Right cardiac atrium (tissue), 5 donors: ENCODE data around the gene CACNA1B. TPM values are rescaled to one million over a fixed set of nuclear protein-coding genes. Genes with fewer than 3 reads are reported as not detected.
"Not testable (repeated sequence)": the region's sequence is repeated elsewhere in the genome, so short reads cannot be mapped to it uniquely, and the experiment has no call there.

Source experiments
- ATAC-seq, 2 donors: fragments of 200-7000 bp; cut with Tn5 transposase; one replicate each; pipeline versions ENCODE4 v1.8.0 to v1.9.1; 2020; ENCODE audit warnings: moderate library complexity in 2 of 2, mild to moderate bottlenecking in 1 of 2
- DNase-seq, 3 donors: peaks; one replicate each; pipeline ENCODE4 v3.0.0-alpha.2; 2020
- H3K27ac ChIP-seq: one replicate; pipeline ENCODE4 v1.5.1; 2013; ENCODE audit warnings: mild to moderate bottlenecking, low read length, control low read depth, moderate library complexity
- H3K27me3 ChIP-seq: one replicate; pipeline ENCODE4 v1.6.1; 2013; ENCODE audit not compliant: control insufficient read depth, insufficient read depth
- H3K4me1 ChIP-seq: one replicate; pipeline ENCODE4 v1.6.1; 2013; ENCODE audit warnings: low read length; ENCODE audit not compliant: control insufficient read depth, insufficient read depth
- H3K4me3 ChIP-seq: one replicate; pipeline ENCODE4 v1.5.1; 2013; ENCODE audit warnings: low read length, control low read depth
- H3K9me3 ChIP-seq: one replicate; pipeline ENCODE4 v1.6.1; 2013; ENCODE audit warnings: low read length; ENCODE audit not compliant: control insufficient read depth
- WGBS: extraction: QIAGEN DNeasy Blood & Tissue Kit; methylation state at CpG from one replicate; pipeline ENCODE4 v1.1.7; 2013; 5-methylcytosine and 5-hydroxymethylcytosine counted together
- intact Hi-C, 4 donors: fragments of 100-400 bp; cut with DNase I; formaldehyde crosslinking; loops; one replicate each; pipeline versions ENCODE4 v1.11.0 to v1.14.0; 2022 to 2023
- polyA plus RNA-seq: library from polyadenylated mRNA; stranded (reverse); fragments of 200-250 nt; gene quantifications from one replicate; pipeline ENCODE4 v1.2.3, GENCODE V29; 2013
- total RNA-seq, 4 donors: library from RNA; stranded (reverse); fragmentation: NEBNext Ultra II Directional; extraction: Animal tissue kit (Norgen Biotek cat#: 25700); gene quantifications; one replicate each; pipeline ENCODE4 v1.2.1, GENCODE V29; 2021
- donor health status: healthy with polysubstance abuse.
- donor health status: DM: no; HTN: yes; CAD: no.
- donor health status: DM: no; HTN: no; CAD: no.
- donor health status: DM: no; HTN: yes; CAD: no; lungs with severe emphysema.
- donor health status: DM: yes; HTN: yes; CAD: no.

The CACNA1B gene
- total and polyA plus RNA-seq, 5 donors, result 0.05 to 0.44 (median 0.09) TPM

GRCh38 chr9:137880160-137880975, 2.8 kb downstream of the CACNA1B start:
- Histone ChIP-seq H3K27me3 (no peaks in the 10 kb centered on the region), H3K4me1 (no peaks in the 10 kb centered on the region), H3K4me3 (no peak overlapping the region), H3K27ac (no peak overlapping the region), H3K9me3 (no peaks in the 10 kb centered on the region)
- intact Hi-C loops, result no loop called here
- 79% methylated on average over 16 of the region's 16 CpGs for WGBS
- ATAC-seq, result no peak
- DNase-seq, result no peak

- DNase-seq, result no peak
- no peak for ATAC-seq
- intact Hi-C loops, result no loop called here
- H3K4me3 ChIP-seq, result no peak overlapping the region
- no peak overlapping the region for H3K27ac ChIP-seq
- no peaks in the 10 kb centered on the region for H3K9me3 ChIP-seq
- H3K4me1 ChIP-seq, result no peaks in the 10 kb centered on the region
- H3K27me3 ChIP-seq, result no peaks in the 10 kb centered on the region
- 77% methylated on average over 10 of the region's 10 CpGs for WGBS
Observed at GRCh38 chr9:137880976-137881530, 3.5 kb downstream of the CACNA1B start.

GRCh38 chr9:137881591-137882505, 4.3 kb downstream of the CACNA1B start:
- 66% methylated on average over 19 of the region's 19 CpGs for WGBS
- no peak overlapping the region for H3K27ac ChIP-seq
- H3K4me3 ChIP-seq, result no peak overlapping the region
- ATAC-seq (no peak), DNase-seq (no peak)
- intact Hi-C loops, result no loop called here
- H3K9me3 ChIP-seq, result no peaks in the 10 kb centered on the region
- H3K27me3 ChIP-seq, result no peaks in the 10 kb centered on the region
- H3K4me1 ChIP-seq, result no peaks in the 10 kb centered on the region

- Histone ChIP-seq H3K4me3 (no peak overlapping the region), H3K4me1 (no peaks in the 10 kb centered on the region), H3K27me3 (no peaks in the 10 kb centered on the region), H3K27ac (no peak overlapping the region), H3K9me3 (no peaks in the 10 kb centered on the region)
- intact Hi-C loops, result no loop called here
- WGBS, result 85% methylated on average over 10 of the region's 10 CpGs
- no peak for DNase-seq
- ATAC-seq, result no peak
Observed at GRCh38 chr9:137882506-137882821, 4.9 kb downstream of the CACNA1B start.

- H3K27me3 ChIP-seq, ATAC-seq: not testable (repeated sequence)
Observed at GRCh38 chr9:137883977-137884376, 6.4 kb downstream of the CACNA1B start.

GRCh38 chr9:137884547-137884946, 7.0 kb downstream of the CACNA1B start:
- 32% methylated on average over 5 of the region's 7 CpGs for WGBS
- H3K27me3 ChIP-seq, H3K9me3 ChIP-seq, DNase-seq, intact Hi-C loops, H3K27ac ChIP-seq, ATAC-seq, H3K4me3 ChIP-seq, H3K4me1 ChIP-seq: not testable (repeated sequence)

More at GRCh38 chr9:137883977-137884376, 6.4 kb downstream of the CACNA1B start:
- DNase-seq, H3K4me1 ChIP-seq, intact Hi-C loops, H3K9me3 ChIP-seq, H3K4me3 ChIP-seq, H3K27ac ChIP-seq: not testable (repeated sequence)
- WGBS, result 91% methylated on average over 3 of the region's 6 CpGs

- intact Hi-C loops, H3K27ac ChIP-seq, H3K4me1 ChIP-seq, DNase-seq, ATAC-seq, H3K4me3 ChIP-seq, H3K9me3 ChIP-seq, H3K27me3 ChIP-seq: not testable (repeated sequence)
- WGBS, result 78% methylated on average over 10 of the region's 12 CpGs
Observed at GRCh38 chr9:137885121-137885520, 7.5 kb downstream of the CACNA1B start.

- ATAC-seq, intact Hi-C loops, H3K4me1 ChIP-seq, H3K27me3 ChIP-seq, H3K9me3 ChIP-seq, H3K4me3 ChIP-seq, DNase-seq, H3K27ac ChIP-seq: not testable (repeated sequence)
- 79% methylated on average over 12 of the region's 12 CpGs for WGBS
Observed at GRCh38 chr9:137888621-137889020, 11.0 kb downstream of the CACNA1B start.

- ATAC-seq, H3K27ac ChIP-seq, DNase-seq, intact Hi-C loops, H3K4me1 ChIP-seq, H3K4me3 ChIP-seq, H3K9me3 ChIP-seq, H3K27me3 ChIP-seq: not testable (repeated sequence)
- WGBS, result 89% methylated on average over 11 of the region's 14 CpGs
Observed at GRCh38 chr9:137889966-137890365, 12.4 kb downstream of the CACNA1B start.

- ATAC-seq, H3K27ac ChIP-seq, H3K4me3 ChIP-seq, H3K4me1 ChIP-seq, intact Hi-C loops, H3K27me3 ChIP-seq, H3K9me3 ChIP-seq, DNase-seq: not testable (repeated sequence)
- 59% methylated on average over 22 of the region's 24 CpGs for WGBS
Observed at GRCh38 chr9:137890768-137891587, 13.4 kb downstream of the CACNA1B start.
